ENCODE data around the gene SETD2. TPM values are rescaled to one million over a fixed set of nuclear protein-coding genes. Genes with fewer than 3 reads are reported as not detected.
A peak's percentile ranks its signal among the peaks of the same experiment; 100 is the strongest.

SETD2 gene
- total RNA-seq, 2 experiments from 2014 or later, result 55.7 to 74.5 TPM

DNA sequence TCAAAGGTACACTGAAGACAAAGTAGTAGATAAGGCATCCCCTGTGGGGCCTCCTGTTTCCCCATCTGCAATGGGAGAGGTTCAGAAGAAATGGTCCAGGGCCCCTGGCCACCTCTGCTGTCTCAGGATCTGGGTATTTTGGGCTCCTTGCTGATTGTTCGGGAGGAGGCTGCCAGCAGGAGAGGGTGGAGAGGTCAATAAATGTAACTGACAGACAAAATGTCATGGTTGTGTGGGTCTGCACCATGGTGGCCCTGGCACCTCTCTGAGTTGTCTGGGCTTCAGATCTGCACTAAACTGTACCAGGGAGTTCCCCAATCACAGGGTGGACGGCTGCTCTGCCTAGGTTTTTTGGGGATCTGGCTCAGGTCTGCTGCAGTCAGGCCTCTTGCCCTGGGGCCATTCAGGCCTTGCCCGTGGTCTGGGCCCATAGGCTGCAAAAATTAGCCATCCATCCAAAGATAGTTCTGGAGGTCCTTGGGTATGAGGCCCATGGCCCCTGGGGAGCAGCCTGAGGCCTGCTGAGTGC lies 177.1 kb downstream of the SETD2 start:
- Histone ChIP-seq H3K27ac (ENCODE audit: low read depth, low read length, poor library complexity, severe bottlenecking) (peak overlapping the region; percentile 72), H3K36me3 (ENCODE audit: insufficient read depth, low read length) (peaks cover 44% of the 10 kb centered on the region), H3K4me2 (ENCODE audit: low read length) (peak overlapping the region; percentile 75), H3K79me2 (ENCODE audit: insufficient read depth, low read depth, low read length) (peaks cover 44% of the 10 kb centered on the region; the same call in 1 of the 2 replicates), H2AFZ (ENCODE audit: low read length) (no peak overlapping the region), H4K20me1 (ENCODE audit: insufficient read depth, low read length) (no peaks in the 10 kb centered on the region), H3K4me1 (ENCODE audit: insufficient read depth, low read length, poor library complexity, severe bottlenecking) (peaks cover 87% of the 10 kb centered on the region), H3K9me3 (ENCODE audit: low read length) (no peaks in the 10 kb centered on the region), H3K9me2 (ENCODE audit: insufficient read depth, low read length) (no peaks in the 10 kb centered on the region), H3K4me3 (ENCODE audit: low read depth, low read length, poor library complexity, severe bottlenecking) (peak overlapping the region; percentile 43)
- intact Hi-C loops (cut with micrococcal nuclease; ENCODE audit: unreplicated experiment), result no loop called here
- no TSS peak for BruUV-seq (replicated peaks)
- CTCF ChIA-PET (ENCODE audit: unreplicated experiment), result interaction anchor here (1.3 kb wide), 1 partner anchor 51 kb away, joined by 3 read pairs; no protein-coding TSS in a partner anchor
- no peak for DNase-seq (ENCODE audit: low spot score)
- POLR2A ChIA-PET, result interaction anchor here (0.7 to 2.2 kb wide), 5 partner anchors 8 to 61 kb away, joined by 3 to 6 read pairs (median 4); no protein-coding TSS in a partner anchor
- TF ChIP-seq EZH2phosphoT487 (IDR thresholded peaks at IDR 0.05; ENCODE audit: borderline replicate concordance, low read depth, low read length) (no peak), CTCF (conservative IDR thresholded peaks at IDR 0.05; ENCODE audit: low read length) (no peak)

GRCh38 chr3:46986055-46986730 lies 177.7 kb downstream of the SETD2 start:
- peaks cover 38% of the 10 kb centered on the region for H3K36me3 ChIP-seq (ENCODE audit: insufficient read depth, low read length)
- intact Hi-C loops (cut with micrococcal nuclease; ENCODE audit: unreplicated experiment), result no loop called here
- ChIA-PET CTCF (ENCODE audit: unreplicated experiment) (interaction anchor here (1.3 kb wide), 1 partner anchor 50 kb away, joined by 3 read pairs; no protein-coding TSS in a partner anchor), POLR2A (interaction anchor here (1.4 kb wide), 1 partner anchor 57 kb away, joined by 4 read pairs; no protein-coding TSS in a partner anchor)
- peak overlapping the region; percentile 75 for H3K4me2 ChIP-seq (ENCODE audit: low read length)
- no TSS peak for BruUV-seq (replicated peaks)
- no peak overlapping the region for H2AFZ ChIP-seq (ENCODE audit: low read length)
- peak; percentile 63 for DNase-seq (ENCODE audit: low spot score)
- H3K4me3 ChIP-seq (ENCODE audit: low read depth, low read length, poor library complexity, severe bottlenecking), result peak overlapping the region; percentile 43
- H3K9me2 ChIP-seq (ENCODE audit: insufficient read depth, low read length), result no peaks in the 10 kb centered on the region
- H3K27ac ChIP-seq (ENCODE audit: low read depth, low read length, poor library complexity, severe bottlenecking), result peak overlapping the region; percentile 72
- H4K20me1 ChIP-seq (ENCODE audit: insufficient read depth, low read length), result no peaks in the 10 kb centered on the region
- H3K9me3 ChIP-seq (ENCODE audit: low read length), result no peaks in the 10 kb centered on the region
- peak; percentile 36; the same call in 1 of the 2 replicates for TF ChIP-seq CTCF (conservative IDR thresholded peaks at IDR 0.05; ENCODE audit: low read length)
- no peak for TF ChIP-seq EZH2phosphoT487 (IDR thresholded peaks at IDR 0.05; ENCODE audit: borderline replicate concordance, low read depth, low read length)
- peaks cover 51% of the 10 kb centered on the region; the same call in 1 of the 2 replicates for H3K79me2 ChIP-seq (ENCODE audit: insufficient read depth, low read depth, low read length)
- H3K4me1 ChIP-seq (ENCODE audit: insufficient read depth, low read length, poor library complexity, severe bottlenecking), result peaks cover 93% of the 10 kb centered on the region
